IPS-NIHi11 (cell line): ENCODE results near the gene SLC44A4.
"Not testable (repeated sequence)": the region's sequence is repeated elsewhere in the genome, so short reads cannot be mapped to it uniquely, and the experiment has no call there.

Experiments used
- DNase-seq: peaks from one replicate; pipeline ENCODE4 v3.0.0; 2012; ENCODE audit warnings: mixed read lengths, low spot score

SLC44A4 gene

DNA sequence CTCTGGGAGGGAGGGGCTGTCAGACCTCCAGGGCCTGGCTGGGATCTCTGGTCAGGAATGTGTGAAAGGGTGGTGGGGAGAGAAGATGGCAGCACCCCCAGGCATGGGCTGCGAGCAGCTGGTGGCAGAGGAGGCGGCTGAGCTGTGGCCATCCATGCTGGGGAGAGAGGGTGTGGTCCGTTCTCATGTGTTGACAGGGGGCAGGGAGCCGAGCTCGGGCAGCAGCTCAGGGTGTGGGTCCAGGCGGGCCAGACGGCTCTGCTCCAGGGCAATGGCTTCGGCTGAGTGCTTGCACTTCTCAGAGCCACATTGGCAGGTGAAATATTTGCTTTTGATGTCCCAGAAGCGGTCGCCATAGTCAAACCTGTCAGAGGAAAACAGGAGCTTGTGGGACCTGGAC is 1.1 kb upstream of the SLC44A4 start:
- DNase-seq, result no peak

DNA sequence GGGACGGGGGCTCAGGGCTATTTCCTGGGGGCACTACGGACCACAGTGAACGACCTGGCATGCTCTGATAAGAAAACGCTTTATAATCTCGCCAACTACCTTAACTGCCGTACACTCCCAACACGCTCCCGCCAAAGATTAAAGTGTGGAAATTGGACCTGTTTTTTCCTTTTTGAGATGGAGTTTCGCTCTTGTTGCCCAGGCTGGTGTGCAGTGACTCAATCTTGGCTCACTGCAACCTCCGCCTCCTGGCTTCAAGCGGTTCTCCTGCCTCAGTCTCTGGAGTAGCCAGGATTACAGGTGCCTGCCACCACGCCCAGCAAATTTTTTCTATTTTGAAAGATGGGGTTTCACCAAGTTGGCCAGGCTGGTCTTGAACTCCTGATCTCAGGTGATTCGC is 346 bp upstream of the SLC44A4 start:
- DNase-seq, result no peak

DNA sequence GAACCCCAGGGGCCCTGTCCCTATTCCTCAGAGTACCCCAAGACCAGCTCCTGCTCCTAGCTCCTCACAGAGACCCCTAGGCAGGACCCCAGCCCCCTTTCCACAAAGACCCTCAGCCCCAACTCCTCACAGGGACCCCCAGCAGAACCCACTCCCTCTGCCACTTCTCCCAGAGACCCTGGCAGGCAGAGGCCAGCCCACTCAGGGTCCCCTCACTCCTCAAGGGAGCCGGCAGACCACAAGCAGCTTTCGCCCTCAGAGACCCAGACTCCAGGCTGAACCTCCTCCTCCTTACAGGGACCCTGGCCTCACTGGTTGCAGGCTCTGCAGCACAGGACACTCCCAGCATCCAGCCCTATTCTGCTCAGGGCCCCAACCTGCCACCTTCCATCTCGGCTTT is 575 bp downstream of the SLC44A4 start:
- peak; percentile 1 for DNase-seq

DNA sequence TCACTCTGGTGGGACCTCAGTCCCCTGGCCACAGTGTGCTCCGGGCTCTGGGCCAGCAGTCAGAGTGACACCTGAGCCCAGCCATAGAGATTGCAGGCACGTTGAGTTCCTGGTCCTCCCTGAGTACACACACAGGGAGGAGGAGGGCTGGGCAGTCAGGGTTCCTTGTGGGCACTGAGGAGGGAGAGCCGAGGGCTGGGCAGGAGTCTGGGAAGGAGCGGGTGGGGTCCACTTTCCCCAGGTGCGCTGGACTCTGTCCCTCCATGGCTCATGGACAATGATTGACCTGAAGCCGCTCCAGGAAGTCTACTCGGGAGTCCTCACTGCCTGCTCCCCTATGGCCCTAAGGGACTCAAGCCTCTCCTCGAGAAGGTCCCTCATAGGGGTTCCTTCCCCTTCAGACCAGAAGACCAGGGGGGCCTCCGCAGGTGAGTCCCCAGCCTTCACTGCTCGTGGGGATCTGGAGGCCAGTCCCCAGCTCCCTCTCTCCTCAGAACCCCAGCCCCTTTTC is 1.1 kb downstream of the SLC44A4 start:
- peak; percentile 14 for DNase-seq

DNA sequence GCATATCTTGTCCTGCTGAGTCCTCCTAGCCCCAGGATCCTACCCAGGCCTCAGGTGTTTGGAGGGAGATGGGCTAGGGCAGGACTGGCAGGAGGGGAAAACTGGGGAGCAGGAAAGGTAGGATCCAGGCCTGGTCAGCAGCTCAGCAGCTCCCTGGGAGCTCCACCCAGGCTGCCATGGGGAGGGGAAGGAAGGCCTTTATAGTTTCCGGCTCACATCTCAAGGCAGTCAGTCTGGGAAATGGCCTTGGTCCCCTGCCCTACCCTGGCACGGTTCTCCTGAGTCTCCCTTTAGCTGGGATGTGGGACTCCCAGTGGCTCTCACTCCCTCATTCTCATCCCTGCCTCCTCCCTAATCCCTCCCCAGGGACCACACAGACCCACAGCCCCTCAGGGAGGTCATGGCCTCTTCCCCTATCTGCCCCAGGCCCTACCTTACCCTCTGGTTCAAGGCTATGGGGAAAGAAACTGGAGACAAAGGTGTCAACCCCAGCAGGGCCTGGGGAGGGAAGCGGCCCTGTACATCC is 1.6 kb downstream of the SLC44A4 start:
- DNase-seq, result peak; percentile 3

DNA sequence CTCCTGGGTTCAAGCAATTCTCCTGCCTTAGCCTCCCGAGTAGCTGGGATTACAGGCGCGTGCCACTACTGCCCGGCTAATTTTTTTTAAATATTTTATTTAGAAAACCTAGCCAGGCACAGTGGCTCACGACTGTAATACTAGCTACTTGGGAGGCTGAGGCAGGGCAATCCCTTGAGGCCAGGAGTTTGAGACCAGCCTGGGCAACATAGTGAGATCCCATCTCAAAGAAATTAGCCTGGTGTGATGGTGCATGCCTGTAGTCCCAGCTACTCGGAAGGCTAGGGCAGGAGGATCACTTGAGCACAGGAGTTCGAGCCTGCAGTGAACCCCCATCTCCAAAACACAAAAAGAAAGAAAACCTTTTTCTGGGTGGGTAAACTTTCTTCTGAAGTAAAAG is 2.4 kb downstream of the SLC44A4 start:
- DNase-seq, result no peak

DNA sequence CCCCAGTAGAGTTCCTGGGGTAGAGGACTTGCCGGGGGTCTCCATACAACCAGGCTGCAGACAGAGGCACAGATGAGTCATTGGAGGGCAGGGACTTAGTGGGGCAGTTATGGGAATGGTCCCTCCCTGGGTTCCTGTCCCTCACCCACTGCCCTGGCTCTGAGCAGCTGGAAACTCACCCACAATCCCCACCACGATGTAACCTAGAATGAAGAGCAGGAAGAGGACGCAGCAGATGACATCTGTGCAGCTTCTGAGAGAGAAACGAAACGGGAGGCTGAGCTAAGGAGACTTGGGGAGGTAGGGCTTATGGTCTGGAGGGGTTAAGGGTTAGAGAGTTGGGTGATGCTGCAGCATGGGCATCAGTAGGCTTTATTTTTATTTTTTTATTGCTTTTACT is 2.9 kb downstream of the SLC44A4 start:
- no peak for DNase-seq

DNA sequence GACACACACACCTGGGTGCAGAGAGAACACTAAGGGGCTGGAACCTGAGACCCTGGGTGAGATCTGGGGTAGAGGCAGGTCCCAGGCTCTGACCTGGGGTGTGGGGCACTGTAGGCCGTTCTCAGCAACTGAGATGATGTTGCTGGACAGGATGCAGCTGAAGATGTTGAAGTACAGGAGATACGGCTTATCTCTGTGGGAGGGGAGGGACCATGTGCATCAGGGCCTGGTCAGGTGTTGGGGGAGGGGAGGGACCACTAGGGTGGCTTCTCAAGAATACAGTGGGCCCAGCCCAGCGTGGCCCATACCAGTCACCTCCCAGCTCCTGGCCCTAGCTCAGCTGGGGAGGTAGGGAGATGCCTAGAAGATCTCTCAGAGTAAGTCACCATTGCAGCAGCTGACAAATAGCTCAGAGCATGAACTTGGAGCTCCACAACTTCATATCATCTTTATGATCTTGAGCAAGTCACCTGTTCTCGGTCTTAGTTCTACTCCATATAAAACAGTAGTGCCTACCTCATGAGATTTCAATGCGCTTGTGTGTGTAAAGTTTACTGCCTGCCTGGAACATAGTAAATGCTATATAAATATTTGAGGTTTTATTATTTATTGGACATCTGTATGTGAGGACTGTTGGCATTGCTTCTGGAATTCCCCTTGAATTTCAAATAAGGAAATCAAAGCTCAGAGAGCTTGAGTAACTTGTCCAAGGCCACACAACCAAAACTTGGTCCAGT is 3.8 kb downstream of the SLC44A4 start:
- peak; percentile 1 for DNase-seq

DNA sequence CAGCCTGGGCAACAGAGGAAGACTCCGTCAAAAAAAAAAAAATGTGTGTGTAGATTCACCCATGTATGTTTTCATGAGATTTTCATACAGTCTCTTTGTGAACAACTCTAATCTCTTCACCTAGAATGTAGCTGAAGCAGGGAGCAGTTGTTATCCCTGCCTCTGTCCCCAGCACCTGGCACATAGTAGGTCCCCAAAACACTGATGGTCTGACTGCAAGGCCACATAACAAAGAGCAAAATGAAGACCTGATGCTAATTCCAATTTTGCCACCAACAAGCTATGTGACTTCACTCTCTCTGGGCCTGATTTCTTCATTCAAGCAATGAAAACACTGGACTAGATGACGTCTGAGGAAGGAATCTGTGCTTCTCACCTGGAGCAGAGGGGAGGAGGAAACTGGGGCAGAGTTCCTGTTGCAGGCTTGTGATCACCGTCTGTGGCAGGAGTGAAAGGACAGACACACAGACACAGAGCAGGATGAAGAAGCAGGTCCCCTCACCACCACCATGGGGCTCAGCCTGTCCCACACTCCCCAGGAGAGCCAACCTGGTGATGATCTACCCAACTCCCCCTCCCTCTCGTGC is 4.6 kb downstream of the SLC44A4 start:
- peak; percentile 2 for DNase-seq

DNA sequence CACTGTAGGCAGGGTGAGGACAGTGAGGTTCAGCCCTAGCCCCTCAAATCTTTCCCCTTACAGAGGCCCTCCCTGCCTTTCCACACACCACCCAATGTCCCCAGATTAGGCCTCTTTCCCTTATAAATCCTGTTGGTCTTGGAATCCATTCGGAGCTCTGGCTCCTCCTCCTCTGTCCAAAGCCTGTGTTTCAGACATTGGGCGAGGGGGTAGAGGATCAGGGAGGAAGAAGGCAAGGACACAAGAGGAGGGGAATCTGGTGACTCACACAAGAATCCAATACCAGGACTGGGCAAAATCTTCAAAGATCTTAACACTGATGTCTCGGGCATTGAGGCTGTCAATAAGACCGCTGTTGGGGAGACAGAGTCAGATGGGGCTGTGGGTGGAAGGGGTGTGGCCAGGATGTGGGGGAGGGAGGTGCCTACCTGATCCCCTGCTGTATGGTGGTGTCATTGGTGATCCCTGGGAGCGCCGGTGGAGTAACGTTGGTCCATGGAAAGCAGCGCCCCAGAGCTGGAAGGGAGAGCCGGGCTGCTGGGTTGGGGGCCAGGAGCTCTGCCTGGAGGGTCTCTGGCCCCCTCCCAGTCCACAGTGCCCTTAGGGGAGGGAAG is 7.6 kb downstream of the SLC44A4 start:
- DNase-seq, result peak; percentile 38

DNA sequence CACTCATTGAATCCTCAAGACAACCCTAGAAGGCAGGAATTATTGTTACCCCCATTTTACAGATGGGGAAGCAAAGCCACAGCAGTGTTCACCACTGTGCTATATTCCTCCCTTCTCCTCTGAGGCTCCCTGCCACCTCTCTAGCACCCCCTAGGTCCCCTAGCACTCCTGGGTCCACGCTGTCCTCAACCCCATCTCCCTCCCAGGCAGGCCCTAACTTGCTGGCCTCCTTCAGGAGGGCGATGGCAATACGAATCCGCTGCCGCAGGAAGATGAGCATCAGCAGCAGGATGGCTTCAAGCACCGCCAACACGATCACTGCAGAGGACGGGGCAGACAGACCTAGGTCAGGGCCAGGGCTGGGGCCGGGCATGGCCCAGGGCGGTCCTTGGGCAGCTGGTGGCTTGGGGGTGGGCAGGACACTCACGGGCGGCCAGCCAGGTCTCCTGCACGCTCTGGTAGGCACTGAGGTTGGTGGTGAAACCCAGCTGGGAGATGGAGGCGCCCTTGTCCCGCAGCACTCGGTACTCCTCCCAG is 8.3 kb downstream of the SLC44A4 start:
- peak; percentile 50 for DNase-seq

DNA sequence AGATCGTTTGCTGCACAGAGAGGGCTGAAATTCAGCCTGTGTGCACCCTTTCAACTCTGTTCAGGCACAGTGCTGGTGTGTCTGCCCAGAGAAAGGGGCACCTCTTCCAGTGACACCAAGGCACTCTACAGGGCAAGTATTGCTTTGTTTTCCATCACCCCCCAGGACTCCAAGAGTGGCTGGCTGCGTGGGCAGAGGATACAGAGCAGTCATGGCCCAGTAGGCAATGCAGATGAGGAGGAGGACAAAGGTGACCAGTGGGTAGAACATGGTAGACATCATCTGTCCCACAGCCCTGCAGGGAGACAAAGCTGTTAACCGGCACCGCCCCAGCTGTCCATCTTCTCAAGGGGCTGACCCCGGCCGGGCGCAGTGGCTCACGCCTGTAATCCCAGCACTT is 9.5 kb downstream of the SLC44A4 start:
- DNase-seq, result no peak

DNA sequence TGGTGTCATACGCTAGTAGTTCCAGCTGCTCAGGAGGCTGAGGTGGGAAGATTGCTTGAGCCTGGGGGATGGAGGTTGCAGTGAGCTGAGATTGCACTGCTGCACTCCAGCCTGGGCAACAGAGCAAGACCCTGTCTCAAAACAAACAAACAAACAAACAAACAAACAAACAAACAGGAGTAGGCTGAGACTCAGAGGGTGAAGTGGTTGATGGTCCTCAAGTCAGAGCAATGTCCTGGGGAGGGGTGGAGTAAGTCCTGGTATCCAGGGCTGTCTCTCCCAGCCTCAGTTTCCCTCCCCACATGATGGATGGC is 10.2 kb downstream of the SLC44A4 start:
- DNase-seq, result not testable (repeated sequence)

DNA sequence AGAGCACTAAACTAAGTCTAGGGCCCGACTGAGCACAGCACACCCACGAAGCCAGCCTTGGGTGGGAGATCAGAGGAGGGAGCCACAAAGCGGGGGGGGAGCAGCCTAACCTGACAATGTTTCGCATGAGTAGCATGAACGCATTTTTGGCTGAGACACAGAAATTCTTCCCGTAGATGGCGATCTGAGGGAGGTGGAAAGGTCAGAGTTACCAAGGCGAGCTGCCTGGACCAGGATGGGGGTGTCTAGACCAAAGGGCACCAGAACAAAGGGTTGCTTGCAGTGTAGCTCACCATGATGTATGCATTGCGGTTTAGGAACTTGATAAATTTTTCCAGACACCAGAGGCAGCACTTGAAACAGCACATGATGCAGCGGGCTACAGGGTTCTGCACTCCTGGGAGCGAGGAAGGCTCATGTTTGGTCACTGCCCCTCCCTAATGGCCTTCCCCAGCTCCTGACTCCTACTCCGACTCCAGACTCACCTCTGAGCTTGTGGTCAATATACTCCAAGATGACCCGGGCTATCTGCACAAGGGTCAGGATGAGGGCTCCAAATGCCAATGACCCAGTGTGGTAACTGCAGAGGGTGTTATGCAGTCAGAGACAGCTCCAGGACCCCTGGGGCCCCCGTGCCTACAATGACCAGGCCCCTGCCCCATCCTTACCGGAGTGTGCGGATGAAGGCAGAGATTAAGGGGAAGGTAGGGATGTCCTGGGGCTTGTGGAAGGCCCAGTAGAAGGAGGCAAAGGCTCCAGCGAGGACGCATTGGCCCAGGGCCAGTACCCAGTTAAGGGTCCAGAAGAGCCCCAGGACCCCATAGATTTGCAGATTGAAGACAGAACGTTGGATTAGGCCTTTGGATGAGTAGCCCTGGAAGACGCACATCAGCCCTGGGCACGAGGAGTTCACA is 13.3 kb downstream of the SLC44A4 start:
- DNase-seq, result no peak

DNA sequence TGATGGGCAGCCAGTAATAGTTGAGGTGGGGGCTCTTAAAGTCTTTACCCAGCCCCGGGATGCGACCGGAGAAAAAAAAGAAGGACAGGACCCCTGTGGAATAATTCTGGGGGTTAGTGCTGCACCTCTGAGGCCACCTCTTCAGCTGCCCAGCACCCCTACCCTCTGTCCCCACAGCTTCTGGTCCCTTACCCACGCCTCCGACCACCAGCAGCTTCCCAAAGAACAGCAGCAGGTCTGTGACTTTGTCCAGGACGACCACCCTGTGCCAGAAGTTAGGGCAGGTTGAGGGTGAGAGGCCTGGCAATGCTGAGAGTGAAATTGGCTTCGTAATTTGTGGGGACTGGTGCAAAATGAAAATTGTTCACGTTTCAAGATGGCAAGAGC is 14.0 kb downstream of the SLC44A4 start:
- no peak for DNase-seq

DNA sequence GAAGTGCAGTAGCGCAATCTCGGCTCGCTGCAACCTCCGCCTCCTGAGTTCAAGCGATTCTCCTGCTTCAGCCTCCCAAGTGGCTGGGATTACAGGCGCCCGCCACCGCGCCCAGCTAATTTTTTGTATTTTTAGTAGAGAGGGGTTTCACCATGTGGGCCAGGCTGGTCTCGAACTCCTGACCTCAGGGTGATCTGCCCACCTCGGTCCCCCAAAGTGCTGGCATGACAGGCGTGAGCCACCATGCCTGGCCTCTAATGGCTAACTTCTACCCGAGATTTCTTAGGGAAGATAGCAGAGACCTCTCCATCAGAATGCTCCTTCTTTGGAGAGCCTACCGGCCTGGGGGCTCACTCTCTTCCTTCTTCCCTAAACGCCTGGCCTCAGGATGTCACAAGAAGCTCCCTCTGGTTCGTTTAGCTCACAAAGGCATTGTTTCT is 14.7 kb downstream of the SLC44A4 start:
- not testable (repeated sequence) for DNase-seq

DNA sequence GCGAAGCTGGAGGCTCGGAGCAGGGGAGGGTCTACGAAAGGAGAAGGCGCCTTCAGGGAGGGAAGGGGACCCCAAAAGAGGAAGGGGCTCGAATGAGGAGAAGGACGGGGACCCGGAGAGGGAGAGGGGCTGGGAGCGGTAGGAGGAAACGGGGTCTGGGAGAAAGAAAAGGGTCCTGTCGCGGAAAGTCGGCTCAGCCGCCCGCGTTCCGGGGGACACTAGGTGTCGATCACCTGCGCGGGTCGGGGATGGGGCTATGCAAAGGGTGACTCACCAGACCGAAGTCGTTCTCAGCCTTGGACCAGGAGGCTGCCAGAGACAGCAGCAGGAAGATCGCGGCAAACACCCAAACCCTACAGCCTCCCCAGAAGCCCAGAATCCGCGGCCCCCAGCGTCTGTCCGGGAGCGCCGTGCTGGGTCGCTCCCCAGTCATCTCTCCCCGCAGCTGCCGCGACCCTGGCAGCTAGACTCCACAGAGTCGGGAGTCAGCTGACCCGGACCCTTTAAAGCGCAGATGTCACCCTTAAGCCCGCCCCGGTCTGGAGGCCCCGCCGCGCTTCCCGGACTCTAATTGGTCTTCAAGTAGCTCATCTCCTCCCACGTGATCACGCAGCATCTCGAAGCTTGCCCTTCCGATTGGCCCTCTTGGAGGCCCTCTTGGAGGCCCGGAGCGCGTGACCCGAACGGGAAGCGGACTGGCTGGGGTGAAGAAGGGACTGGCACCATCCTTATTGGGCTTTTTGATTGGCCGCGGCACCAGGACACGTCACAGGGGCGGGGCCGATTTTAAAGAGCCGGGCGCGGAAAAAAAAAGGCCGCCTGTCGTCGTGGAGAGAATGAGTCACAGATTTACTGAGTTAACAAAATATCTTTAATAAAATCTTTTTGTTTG is 16.2 kb downstream of the SLC44A4 start, which contains the start of gene NEU1:
TSS of gene NEU1 (minus strand) at position 478 of the 892 bp plus-strand sequence. CDS start at position 433, 45 bp downstream.
- peak; percentile 100 for DNase-seq

DNA sequence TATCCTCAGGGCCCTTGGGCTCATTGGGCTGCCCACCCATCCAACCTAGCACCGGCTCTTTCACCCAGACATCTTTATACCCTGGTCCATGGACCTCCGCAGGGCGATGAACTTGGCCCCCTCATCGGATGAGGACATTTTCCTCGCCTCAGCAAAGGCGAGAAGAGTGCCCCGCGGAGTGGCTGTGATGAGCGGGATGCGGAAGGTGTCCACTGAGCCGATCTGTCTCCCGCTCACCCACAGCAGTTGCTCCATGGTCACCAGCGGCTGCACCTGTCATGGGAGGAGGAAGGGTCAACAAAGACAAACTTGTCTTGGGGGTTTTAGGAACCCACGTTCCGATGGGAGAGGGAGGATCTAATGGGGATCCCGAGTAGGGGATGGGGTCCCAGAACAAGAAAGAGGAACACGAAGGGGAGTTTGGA is 16.9 kb downstream of the SLC44A4 start:
- DNase-seq, result no peak

DNA sequence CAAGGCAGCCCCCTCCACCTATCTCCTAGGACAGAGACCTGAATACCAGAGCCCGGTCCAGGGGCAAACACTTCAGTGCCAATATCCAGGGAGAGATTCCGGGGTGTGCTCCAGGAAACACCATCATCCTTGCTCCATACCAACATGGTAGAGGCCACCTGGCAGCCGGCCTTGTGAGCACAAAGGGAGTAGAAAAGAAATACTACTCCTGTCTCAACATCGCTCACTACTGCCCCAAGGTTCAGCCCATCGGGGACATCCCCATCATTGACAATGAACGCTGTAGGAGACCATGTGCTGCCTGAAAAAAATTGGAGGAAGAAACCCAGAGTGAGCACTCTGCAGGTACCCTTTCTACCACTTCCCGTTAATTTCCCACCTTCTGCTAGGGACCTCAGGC is 17.6 kb downstream of the SLC44A4 start:
- no peak for DNase-seq

DNA sequence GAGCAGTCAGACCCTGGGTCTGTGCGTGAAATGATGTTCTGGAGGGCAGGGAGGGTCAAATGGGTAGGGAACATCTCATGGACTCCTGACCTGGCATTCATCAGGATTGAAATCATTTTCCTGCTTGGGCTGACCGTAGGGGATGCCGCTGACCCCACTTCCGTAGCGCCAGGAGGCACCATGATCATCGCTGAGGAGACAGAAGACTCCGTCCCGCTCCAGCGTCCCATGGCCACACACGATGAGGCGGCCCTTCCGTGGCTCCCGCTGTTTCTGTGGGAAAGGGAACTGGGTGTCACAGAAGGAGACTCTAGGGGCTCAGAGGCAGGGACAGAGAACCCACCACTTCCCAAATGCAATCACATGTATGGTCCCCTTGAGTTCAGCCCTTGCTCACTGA is 18.4 kb downstream of the SLC44A4 start:
- DNase-seq, result no peak

DNA sequence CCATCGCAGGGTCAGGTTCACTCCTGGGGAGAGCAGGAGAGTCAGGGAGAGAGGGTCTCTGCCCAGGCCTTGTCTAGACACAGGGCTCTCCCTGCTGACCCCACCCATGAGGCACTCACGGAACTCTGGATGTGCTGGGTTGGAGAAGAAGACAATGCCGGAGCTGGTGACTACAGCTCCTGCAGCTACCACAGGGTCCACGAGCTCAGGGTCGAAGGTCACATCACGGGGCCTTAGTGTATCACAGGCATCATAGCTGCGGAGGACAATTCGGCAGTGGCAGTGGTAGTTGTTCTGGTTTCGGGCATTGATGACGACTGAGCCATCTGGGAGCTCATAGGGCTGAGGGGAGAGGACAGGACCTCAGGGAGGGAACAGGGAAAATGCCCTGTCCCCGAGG is 18.9 kb downstream of the SLC44A4 start:
- DNase-seq, result no peak
